COLO668 (cell line): ENCODE data around the gene FAHD1.

Source experiments
- DNase-seq: peaks from one replicate; lab custom pipeline; 2025; ENCODE audit not compliant: unreplicated experiment; lab: John Stamatoyannopoulos, UW

FAHD1 gene

GRCh38 chr16:1826691-1827573 is at the start of gene FAHD1, which contains the start of gene HAGH:
TSS of gene FAHD1 (plus strand) at chr16:1827206. CDS start at chr16:1827239, 33 bp downstream.
TSS of gene HAGH (minus strand) at chr16:1826825. CDS start at chr16:1826787, 38 bp downstream.
- DNase-seq: peak; percentile 92

- no peak for DNase-seq
These were observed 49.4 kb upstream of the FAHD1 start for GRCh38 chr16:1777375-1778199.

GRCh38 chr16:1778200-1779179 is 48.5 kb upstream of the FAHD1 start:
- DNase-seq: no peak

- DNase-seq: no peak
These were observed 47.7 kb upstream of the FAHD1 start for GRCh38 chr16:1779234-1779701.

- no peak for DNase-seq
These were observed 47.0 kb upstream of the FAHD1 start for GRCh38 chr16:1779741-1780676.

- DNase-seq: no peak
These were observed 46.3 kb upstream of the FAHD1 start for GRCh38 chr16:1780677-1781072.

- no peak for DNase-seq
These were observed 45.8 kb upstream of the FAHD1 start for GRCh38 chr16:1781254-1781653.

GRCh38 chr16:1781758-1782407 is 45.1 kb upstream of the FAHD1 start:
- DNase-seq: no peak

- peak; percentile 99 for DNase-seq
These were observed 44.4 kb upstream of the FAHD1 start, which contains the start of the genes NUBP2 and SPSB3 for GRCh38 chr16:1782408-1783264. TSS of gene NUBP2 (plus strand) at chr16:1782960. CDS start at chr16:1783021, 61 bp downstream. TSS of gene SPSB3 (minus strand) at chr16:1782571. CDS start at chr16:1781483, 1,088 bp downstream.

- no peak for DNase-seq
These were observed 41.8 kb upstream of the FAHD1 start for GRCh38 chr16:1784977-1785845.

GRCh38 chr16:1785846-1786170 is 41.2 kb upstream of the FAHD1 start:
- DNase-seq: no peak

- DNase-seq: no peak
These were observed 40.6 kb upstream of the FAHD1 start for GRCh38 chr16:1786242-1787055.

- DNase-seq: no peak
These were observed 40.0 kb upstream of the FAHD1 start for GRCh38 chr16:1787056-1787321.

GRCh38 chr16:1787322-1788094 is 39.5 kb upstream of the FAHD1 start:
- DNase-seq: no peak

- DNase-seq: no peak
These were observed 38.8 kb upstream of the FAHD1 start for GRCh38 chr16:1788095-1788707.
